Umbilical cord (tissue), 2 donors: ENCODE data around the gene PRSS12. TPM values are rescaled to one million over a fixed set of nuclear protein-coding genes. Genes with fewer than 3 reads are reported as not detected.
"Not testable (repeated sequence)": the region's sequence is repeated elsewhere in the genome, so short reads cannot be mapped to it uniquely, and the experiment has no call there.

Source experiments
- DNase-seq: peaks from one replicate; pipeline ENCODE4 v3.0.0-alpha.2; 2015; ENCODE audit warnings: low spot score
- total RNA-seq: library from RNA; depleted of rRNA; stranded (reverse); fragments of >200 nt; gene quantifications from one replicate; pipeline ENCODE4 v1.2.3, GENCODE V29; 2014; ENCODE audit warnings: low replicate concordance; ENCODE audit not compliant: insufficient read depth

The PRSS12 gene
- total RNA-seq, 1 donor from 2014 or later = 203 TPM

- DNase-seq = peak; percentile 95
Measured at GRCh38 chr4:118278473-118279274, 74.1 kb downstream of the PRSS12 start.

DNA sequence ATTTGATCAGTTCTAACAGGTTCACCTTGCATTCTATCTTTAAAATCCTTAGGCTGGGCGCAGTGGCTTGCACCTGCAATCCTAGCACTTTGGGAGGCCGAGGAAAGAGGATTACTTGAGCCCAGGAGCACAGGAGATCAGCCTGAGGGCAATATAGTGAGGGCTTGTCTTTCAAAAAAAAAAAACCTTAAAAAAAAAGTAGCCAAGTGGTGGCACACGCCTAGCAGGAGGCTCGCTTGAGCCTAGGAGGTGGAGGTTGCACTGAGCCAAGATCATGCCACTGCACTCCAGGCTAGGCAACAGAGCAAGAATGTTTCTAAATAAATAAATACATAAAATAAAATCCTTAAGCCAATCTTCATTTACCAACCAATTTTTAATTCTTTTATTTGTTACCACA, 75.6 kb downstream of the PRSS12 start:
- DNase-seq = no peak

DNA sequence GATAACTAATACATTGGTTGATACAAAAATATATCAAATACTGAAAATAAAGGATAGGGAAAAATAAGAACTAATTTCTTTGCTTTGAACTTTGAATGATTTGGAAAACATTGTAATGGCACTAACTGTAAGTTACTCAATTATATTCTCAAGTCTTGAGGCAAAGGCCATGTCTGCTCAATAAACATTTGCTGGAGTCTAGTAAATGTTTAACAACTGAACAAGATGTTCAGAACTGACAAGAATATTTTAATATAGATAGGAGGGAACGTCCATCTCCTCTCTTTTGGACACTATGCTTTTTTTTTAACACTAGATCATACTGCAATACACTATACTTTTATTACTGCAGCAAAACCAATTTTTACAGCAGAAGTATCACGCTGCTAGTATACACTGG, 76.2 kb downstream of the PRSS12 start:
- DNase-seq = no peak

- DNase-seq = no peak
Measured at GRCh38 chr4:118273642-118274041, 79.2 kb downstream of the PRSS12 start.

DNA sequence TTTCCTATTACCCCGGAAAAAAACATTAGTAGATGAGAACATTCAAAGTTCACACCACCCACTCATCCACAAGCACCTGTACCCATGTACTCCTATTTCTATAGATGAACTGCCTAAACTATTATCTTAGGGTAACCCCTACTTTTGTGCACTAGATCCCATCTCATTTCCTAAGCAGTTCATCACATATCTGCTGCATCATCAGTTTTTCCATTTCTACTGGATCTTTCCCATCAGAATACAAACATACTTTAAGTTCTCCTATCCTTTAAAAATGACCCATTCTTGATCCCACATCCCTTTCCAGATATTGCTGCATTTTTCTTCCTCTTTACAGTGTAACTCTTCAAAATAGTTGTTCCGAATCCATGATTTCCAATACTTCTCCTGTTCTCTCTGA, 81.0 kb downstream of the PRSS12 start:
- no peak for DNase-seq

DNA sequence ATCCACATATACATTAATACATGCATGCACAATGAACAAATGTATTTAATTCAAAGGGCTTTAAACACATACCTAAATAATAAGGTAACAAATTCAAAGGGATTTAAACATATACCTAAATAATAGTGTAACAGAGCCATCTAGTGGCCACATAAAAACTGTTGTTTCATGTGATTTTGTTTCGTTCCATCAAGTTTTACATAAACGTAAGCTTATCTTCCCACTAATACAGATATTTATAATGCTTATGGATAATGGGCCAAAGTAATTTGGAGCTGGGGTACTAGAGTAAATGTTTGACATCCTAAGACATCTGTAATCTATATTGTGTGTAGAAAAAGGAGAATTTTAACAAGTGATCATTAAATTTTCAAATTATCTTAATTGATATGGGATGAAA, 82.3 kb downstream of the PRSS12 start:
- DNase-seq = peak; percentile 66

GRCh38 chr4:118268780-118269179, 84.0 kb downstream of the PRSS12 start:
- no peak for DNase-seq

- DNase-seq = not testable (repeated sequence)
Measured at GRCh38 chr4:118266145-118266496, 86.7 kb downstream of the PRSS12 start.

GRCh38 chr4:118265312-118266144, 87.3 kb downstream of the PRSS12 start:
- peak; percentile 59 for DNase-seq

GRCh38 chr4:118264096-118264495, 88.7 kb downstream of the PRSS12 start:
- no peak for DNase-seq

DNA sequence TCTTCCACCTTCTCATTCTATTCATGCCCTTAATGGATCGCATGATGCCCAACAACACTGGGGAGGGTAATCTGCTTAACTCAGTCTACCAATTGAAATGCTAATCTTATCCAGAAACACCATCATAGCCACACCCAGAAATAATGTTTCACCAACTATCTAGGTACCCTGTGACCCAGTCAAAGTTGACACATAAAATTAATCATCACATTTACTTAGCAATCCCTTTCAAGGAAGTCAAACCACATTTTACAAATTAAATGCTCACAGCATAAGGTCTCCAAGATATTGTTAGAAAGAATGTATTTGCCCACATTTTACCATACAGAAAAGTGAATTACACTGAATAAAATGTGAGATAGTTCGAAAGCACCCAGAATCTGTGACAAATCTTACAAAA, 92.5 kb downstream of the PRSS12 start:
- no peak for DNase-seq

DNA sequence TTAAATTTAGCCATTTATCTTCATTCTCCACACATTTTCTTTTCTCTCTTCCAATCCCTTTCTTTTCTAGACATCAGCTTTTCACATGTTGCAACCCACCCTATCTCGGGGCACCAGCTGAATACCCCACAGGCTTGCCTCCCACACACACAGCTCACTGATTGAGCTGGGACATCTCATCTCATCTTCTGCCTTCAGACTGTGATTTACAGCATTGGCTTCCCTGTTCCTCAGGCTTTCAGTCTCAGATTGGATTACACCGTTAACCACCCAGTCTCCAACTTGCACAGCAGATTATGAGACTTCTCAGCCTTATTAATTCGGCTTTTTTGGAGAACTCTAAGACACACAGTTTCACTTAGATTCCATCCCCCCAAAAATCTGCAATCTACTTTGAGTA, 93.7 kb downstream of the PRSS12 start:
- no peak for DNase-seq

DNA sequence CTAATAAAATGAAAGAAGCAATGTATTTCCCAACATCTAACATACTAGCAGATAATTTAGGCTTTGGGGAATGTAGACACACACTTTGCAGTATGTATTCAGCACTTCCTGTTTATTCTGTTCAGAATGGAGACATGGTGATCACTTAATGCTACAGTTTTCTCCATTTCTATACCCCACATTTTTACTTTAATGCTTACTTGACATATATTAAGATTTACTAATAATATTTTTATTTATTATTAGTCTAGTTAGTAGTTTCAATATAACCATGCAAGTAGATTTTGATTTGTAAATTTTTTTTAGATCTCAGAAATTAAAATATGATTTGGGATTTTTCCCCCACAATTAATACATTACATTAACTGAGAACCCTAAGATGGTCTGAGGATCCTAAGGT, 98.4 kb downstream of the PRSS12 start:
- no peak for DNase-seq

- DNase-seq = no peak
Measured at GRCh38 chr4:118249890-118250289, 102.9 kb downstream of the PRSS12 start.

DNA sequence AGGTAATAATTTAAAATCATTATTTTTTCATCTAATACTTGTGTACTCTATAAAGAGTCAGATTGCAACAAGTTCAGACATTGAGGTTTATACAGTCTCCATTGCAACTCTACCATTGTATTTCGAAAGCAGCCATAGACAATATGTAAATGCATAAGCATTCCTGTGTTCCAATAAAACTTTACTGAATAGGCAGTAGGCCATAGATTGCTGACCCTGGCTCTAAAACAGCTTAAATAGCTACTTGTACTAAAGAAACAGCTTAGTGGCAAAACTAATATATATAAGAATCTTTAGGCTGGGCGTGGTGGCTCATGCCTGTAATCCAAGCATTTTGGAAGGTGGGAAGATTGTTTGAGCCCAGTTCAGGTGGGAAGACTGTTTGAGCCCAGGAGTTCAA, 115.3 kb downstream of the PRSS12 start:
- no peak for DNase-seq

GRCh38 chr4:118235566-118236120, 117.2 kb downstream of the PRSS12 start:
- peak; percentile 92 for DNase-seq
